HK-2 (cell line): ENCODE data around the gene ZFP69.
A peak's percentile ranks its signal among the peaks of the same experiment; 100 is the strongest.
"Not testable (repeated sequence)": the region's sequence is repeated elsewhere in the genome, so short reads cannot be mapped to it uniquely, and the experiment has no call there.

ENCODE experiments used
- DNase-seq: peaks from one replicate; pipeline ENCODE4 v3.0.0-alpha.2; 2018; ENCODE audit not compliant: unreplicated experiment

Gene ZFP69

GRCh38 chr1:40476924-40477677 lies at the start of gene ZFP69:
Gene ZFP69, plus strand, starts transcription at chr1:40477290. Its CDS starts 2,072 bp downstream, at chr1:40479362.
- peak; percentile 33 for DNase-seq

- DNase-seq, result no peak
Observed at GRCh38 chr1:40431385-40431784, 45.7 kb upstream of the ZFP69 start.

GRCh38 chr1:40432644-40433390 lies 44.3 kb upstream of the ZFP69 start:
- DNase-seq, result no peak

GRCh38 chr1:40435471-40435870 lies 41.6 kb upstream of the ZFP69 start:
- DNase-seq, result no peak

- no peak for DNase-seq
Observed at GRCh38 chr1:40435876-40436275, 41.2 kb upstream of the ZFP69 start.

- DNase-seq, result no peak
Observed at GRCh38 chr1:40438391-40439015, 38.6 kb upstream of the ZFP69 start.

- no peak for DNase-seq
Observed at GRCh38 chr1:40439247-40439646, 37.8 kb upstream of the ZFP69 start.

GRCh38 chr1:40449684-40450494 lies 27.2 kb upstream of the ZFP69 start, which contains the start of gene ZFP69B:
Gene ZFP69B, plus strand, starts transcription at chr1:40450476. Its CDS starts 486 bp downstream, at chr1:40450962.
- peak; percentile 95 for DNase-seq

GRCh38 chr1:40450495-40451237 lies 26.4 kb upstream of the ZFP69 start:
- peak; percentile 58 for DNase-seq

- DNase-seq, result no peak
Observed at GRCh38 chr1:40451238-40451585, 25.9 kb upstream of the ZFP69 start.

GRCh38 chr1:40454873-40455272 lies 22.2 kb upstream of the ZFP69 start:
- no peak for DNase-seq

- no peak for DNase-seq
Observed at GRCh38 chr1:40462956-40463590, 14.0 kb upstream of the ZFP69 start.

GRCh38 chr1:40469327-40469726 lies 7.8 kb upstream of the ZFP69 start:
- DNase-seq, result no peak

GRCh38 chr1:40475268-40475667 lies 1.8 kb upstream of the ZFP69 start:
- DNase-seq, result no peak

- no peak for DNase-seq
Observed at GRCh38 chr1:40477678-40478053, 576 bp downstream of the ZFP69 start.

- DNase-seq, result no peak
Observed at GRCh38 chr1:40478276-40478675, 1.2 kb downstream of the ZFP69 start.

GRCh38 chr1:40479156-40479555 lies 2.1 kb downstream of the ZFP69 start:
- no peak for DNase-seq

- no peak for DNase-seq
Observed at GRCh38 chr1:40495315-40495903, 18.3 kb downstream of the ZFP69 start.

GRCh38 chr1:40502651-40503050 lies 25.6 kb downstream of the ZFP69 start:
- DNase-seq, result not testable (repeated sequence)

- no peak for DNase-seq
Observed at GRCh38 chr1:40507973-40508372, 30.9 kb downstream of the ZFP69 start.
